Measurements from ENCODE around the gene TRAPPC2B. TPM values are rescaled to one million over a fixed set of nuclear protein-coding genes. Genes with fewer than 3 reads are reported as not detected.
"Not testable (repeated sequence)": the region's sequence is repeated elsewhere in the genome, so short reads cannot be mapped to it uniquely, and the experiment has no call there.

The TRAPPC2B gene
- total and polyA plus RNA-seq, 2 experiments from 2014 or later: 27.8 to 39.0 TPM

DNA sequence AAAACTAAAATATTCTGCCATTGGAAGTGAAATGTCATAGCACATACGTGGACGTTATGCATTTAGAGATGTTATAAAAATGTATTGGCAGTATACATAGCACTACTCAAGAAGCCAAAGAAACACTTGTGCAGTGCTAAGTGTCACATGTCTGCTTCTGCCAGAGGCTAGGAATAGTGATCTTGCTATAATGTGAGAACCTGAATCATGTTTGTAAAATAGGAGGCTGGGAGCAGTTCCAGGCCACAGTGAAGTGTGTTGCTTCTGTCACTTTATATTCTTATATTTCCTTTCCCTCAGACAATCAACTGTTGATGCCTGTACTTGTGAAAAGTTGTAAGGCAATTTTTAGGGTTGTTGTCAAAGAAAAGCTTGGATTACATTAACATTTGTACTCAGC lies 3.4 kb downstream of the TRAPPC2B start:
- WGBS (ENCODE audit: low lambda C conversion rate, missing lambda C conversion rate): 98% methylated on average over 2 of the region's 2 CpGs
- H3K4me2 ChIP-seq: no peak overlapping the region
- H3K4me3 ChIP-seq: no peak overlapping the region

GRCh38 chr19:57374179-57374578 lies 10.8 kb downstream of the TRAPPC2B start:
- Histone ChIP-seq H3K36me3 (replicated peaks; ENCODE audit: insufficient read depth, low read depth) (no peaks in the 10 kb centered on the region), H3K4me2 (no peak overlapping the region), H3K9me3 (ENCODE audit: low read depth) (no peaks in the 10 kb centered on the region), H3K27ac (no peak overlapping the region), H3K4me3 (no peak overlapping the region), H4K20me1 (ENCODE audit: insufficient read depth, poor library complexity, severe bottlenecking) (no peaks in the 10 kb centered on the region), H2AFZ (no peak overlapping the region), H3K4me1 (ENCODE audit: insufficient read depth) (no peaks in the 10 kb centered on the region), H3K9me2 (replicated peaks; ENCODE audit: insufficient read depth) (no peaks in the 10 kb centered on the region), H3K79me2 (no peaks in the 10 kb centered on the region), H3K27me3 (no peaks in the 10 kb centered on the region)
- WGBS (ENCODE audit: low lambda C conversion rate, missing lambda C conversion rate): 98% methylated on average over 6 of the region's 6 CpGs
- no peak for DNase-seq (ENCODE audit: low spot score)
- TF ChIP-seq EZH2 (IDR thresholded peaks at IDR 0.05; ENCODE audit: borderline replicate concordance): no peak
- no peak for TF ChIP-seq EZH2phosphoT487 (IDR thresholded peaks at IDR 0.05; ENCODE audit: low read depth, severe bottlenecking, unreplicated experiment)
- no peak for TF ChIP-seq CTCF (IDR thresholded peaks at IDR 0.05; ENCODE audit: poor library complexity)

More for the DNA sequence above, 3.4 kb downstream of the TRAPPC2B start:
- DNase-seq (ENCODE audit: low spot score): no peak
- Histone ChIP-seq H2AFZ (no peak overlapping the region), H3K9me2 (replicated peaks; ENCODE audit: insufficient read depth) (no peaks in the 10 kb centered on the region), H3K36me3 (replicated peaks; ENCODE audit: insufficient read depth, low read depth) (no peaks in the 10 kb centered on the region), H3K27me3 (no peaks in the 10 kb centered on the region), H3K9me3 (ENCODE audit: low read depth) (no peaks in the 10 kb centered on the region), H4K20me1 (ENCODE audit: insufficient read depth, poor library complexity, severe bottlenecking) (no peaks in the 10 kb centered on the region), H3K27ac (no peak overlapping the region), H3K4me1 (ENCODE audit: insufficient read depth) (peaks cover 9% of the 10 kb centered on the region), H3K79me2 (peaks cover 27% of the 10 kb centered on the region)
- TF ChIP-seq EZH2phosphoT487 (IDR thresholded peaks at IDR 0.05; ENCODE audit: low read depth, severe bottlenecking, unreplicated experiment) (no peak), CTCF (IDR thresholded peaks at IDR 0.05; ENCODE audit: poor library complexity) (no peak), EZH2 (IDR thresholded peaks at IDR 0.05; ENCODE audit: borderline replicate concordance) (no peak)

DNA sequence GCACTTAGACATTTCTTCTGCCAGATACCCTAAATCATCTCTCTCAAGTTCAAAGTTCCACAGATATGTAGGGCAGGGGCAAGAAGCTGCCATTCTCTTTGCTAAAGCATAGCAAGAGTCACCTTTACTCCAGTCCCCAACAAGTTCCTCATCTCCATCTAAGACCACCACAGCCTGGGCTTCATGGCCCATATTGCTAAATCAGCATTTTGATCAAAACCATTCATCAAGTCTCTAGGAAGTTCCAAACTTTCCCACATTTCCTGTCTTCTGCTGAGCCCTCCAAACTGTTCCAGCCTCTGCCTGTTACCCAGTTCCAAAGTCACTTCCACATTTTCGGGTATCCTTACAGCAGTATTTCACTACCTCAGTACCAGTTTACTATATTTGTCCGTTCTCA lies 11.3 kb downstream of the TRAPPC2B start:
- DNase-seq (ENCODE audit: low spot score); H3K27ac ChIP-seq; H3K4me2 ChIP-seq; H4K20me1 ChIP-seq (ENCODE audit: insufficient read depth, poor library complexity, severe bottlenecking); H3K36me3 ChIP-seq (replicated peaks; ENCODE audit: insufficient read depth, low read depth); H2AFZ ChIP-seq; H3K9me3 ChIP-seq (ENCODE audit: low read depth); H3K4me3 ChIP-seq; H3K79me2 ChIP-seq; H3K4me1 ChIP-seq (ENCODE audit: insufficient read depth); H3K9me2 ChIP-seq (replicated peaks; ENCODE audit: insufficient read depth); H3K27me3 ChIP-seq: not testable (repeated sequence)
- 98% methylated on average over 2 of the region's 2 CpGs for WGBS (ENCODE audit: low lambda C conversion rate, missing lambda C conversion rate)

DNA sequence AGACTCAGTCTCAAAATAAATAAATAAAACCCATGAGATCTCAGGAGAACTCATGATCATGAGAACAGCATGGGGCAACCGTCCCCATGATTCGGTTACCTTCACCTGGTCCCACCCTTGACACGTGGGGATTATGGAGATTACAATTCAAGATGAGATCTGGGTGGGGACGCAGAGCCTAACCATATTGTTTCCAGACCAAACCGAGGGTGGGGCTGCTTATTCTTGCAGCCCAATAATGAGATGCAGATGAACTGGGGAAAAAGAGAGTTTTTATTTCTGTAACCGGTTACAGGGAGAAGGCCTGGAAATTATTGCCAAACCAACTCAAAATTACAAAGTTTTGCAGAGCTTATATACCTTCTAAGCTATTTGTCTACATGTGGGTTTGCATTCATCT lies 12.8 kb downstream of the TRAPPC2B start:
- TF ChIP-seq CTCF (IDR thresholded peaks at IDR 0.05; ENCODE audit: poor library complexity) (no peak), EZH2phosphoT487 (IDR thresholded peaks at IDR 0.05; ENCODE audit: low read depth, severe bottlenecking, unreplicated experiment) (no peak), EZH2 (IDR thresholded peaks at IDR 0.05; ENCODE audit: borderline replicate concordance) (no peak)
- no peak for DNase-seq (ENCODE audit: low spot score)
- Histone ChIP-seq H3K4me1 (ENCODE audit: insufficient read depth) (no peaks in the 10 kb centered on the region), H4K20me1 (ENCODE audit: insufficient read depth, poor library complexity, severe bottlenecking) (no peaks in the 10 kb centered on the region), H2AFZ (no peak overlapping the region), H3K9me3 (ENCODE audit: low read depth) (no peaks in the 10 kb centered on the region), H3K4me3 (no peak overlapping the region), H3K9me2 (replicated peaks; ENCODE audit: insufficient read depth) (no peaks in the 10 kb centered on the region), H3K4me2 (no peak overlapping the region), H3K27me3 (no peaks in the 10 kb centered on the region), H3K27ac (no peak overlapping the region), H3K79me2 (no peaks in the 10 kb centered on the region), H3K36me3 (replicated peaks; ENCODE audit: insufficient read depth, low read depth) (no peaks in the 10 kb centered on the region)
- WGBS (ENCODE audit: low lambda C conversion rate, missing lambda C conversion rate): 94% methylated on average over 6 of the region's 6 CpGs
